ENCODE results near the gene TRAPPC11. TPM values are rescaled to one million over a fixed set of nuclear protein-coding genes. Genes with fewer than 3 reads are reported as not detected.

Gene TRAPPC11
- polyA plus RNA-seq, 1 donor from 2014 or later = 78.1 TPM

DNA sequence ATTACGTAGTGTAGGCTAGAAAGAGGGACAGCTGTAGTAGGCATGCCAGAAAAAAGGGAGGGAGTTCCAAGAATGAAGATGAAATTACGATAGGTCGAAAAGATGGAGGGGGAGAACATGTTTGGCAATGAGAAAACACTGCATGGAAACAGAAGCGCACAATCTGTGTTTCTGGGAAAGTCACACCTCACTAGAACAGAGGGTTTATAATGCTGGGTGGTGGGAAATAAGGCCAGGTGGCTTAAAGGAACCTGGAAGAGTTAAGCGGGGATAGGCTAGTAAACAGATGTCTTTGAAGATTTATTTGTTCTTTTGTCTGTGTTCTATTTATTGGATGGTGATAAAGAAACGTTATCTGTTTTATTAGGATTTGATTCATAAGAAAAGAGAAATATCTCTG, 29.1 kb downstream of the TRAPPC11 start:
- Histone ChIP-seq H2AFZ (ENCODE audit: low read depth, low read length) (no peak overlapping the region), H3K9ac (ENCODE audit: low read length) (no peak overlapping the region), H4K20me1 (ENCODE audit: insufficient read depth) (no peaks in the 10 kb centered on the region), H3K4me2 (ENCODE audit: low read length) (no peak overlapping the region), H3F3A (ENCODE audit: insufficient read depth, low read length, poor library complexity, severe bottlenecking) (no peaks in the 10 kb centered on the region), H3K27ac (ENCODE audit: low read length) (no peak overlapping the region), H3K36me3 (ENCODE audit: insufficient read depth, low read length) (peaks cover 13% of the 10 kb centered on the region), H3K79me2 (replicated peaks; ENCODE audit: insufficient read depth, low read length) (no peaks in the 10 kb centered on the region), H3K27me3 (ENCODE audit: insufficient read depth, low read depth, low read length) (no peaks in the 10 kb centered on the region), H3K4me3 (ENCODE audit: low read length) (no peak overlapping the region), H3K9me2 (ENCODE audit: insufficient read depth, low read length) (no peaks in the 10 kb centered on the region), H3K9me3 (ENCODE audit: low read length) (no peaks in the 10 kb centered on the region)
- TF ChIP-seq RAD21 (conservative IDR thresholded peaks at IDR 0.05) (no peak), MXI1 (conservative IDR thresholded peaks at IDR 0.05; ENCODE audit: poor library complexity, severe bottlenecking) (no peak), TAF1 (IDR thresholded peaks at IDR 0.05; ENCODE audit: low read depth) (no peak), EZH2 (IDR thresholded peaks at IDR 0.05; ENCODE audit: borderline replicate concordance, insufficient read depth, low read length, poor library complexity, severe bottlenecking) (no peak), SMC3 (conservative IDR thresholded peaks at IDR 0.05; ENCODE audit: poor library complexity) (no peak), EP300 (conservative IDR thresholded peaks at IDR 0.05; ENCODE audit: poor library complexity, severe bottlenecking) (no peak), POLR2AphosphoS5 (IDR thresholded peaks at IDR 0.05) (no peak)
- TF ChIP-seq, protein P1, sequence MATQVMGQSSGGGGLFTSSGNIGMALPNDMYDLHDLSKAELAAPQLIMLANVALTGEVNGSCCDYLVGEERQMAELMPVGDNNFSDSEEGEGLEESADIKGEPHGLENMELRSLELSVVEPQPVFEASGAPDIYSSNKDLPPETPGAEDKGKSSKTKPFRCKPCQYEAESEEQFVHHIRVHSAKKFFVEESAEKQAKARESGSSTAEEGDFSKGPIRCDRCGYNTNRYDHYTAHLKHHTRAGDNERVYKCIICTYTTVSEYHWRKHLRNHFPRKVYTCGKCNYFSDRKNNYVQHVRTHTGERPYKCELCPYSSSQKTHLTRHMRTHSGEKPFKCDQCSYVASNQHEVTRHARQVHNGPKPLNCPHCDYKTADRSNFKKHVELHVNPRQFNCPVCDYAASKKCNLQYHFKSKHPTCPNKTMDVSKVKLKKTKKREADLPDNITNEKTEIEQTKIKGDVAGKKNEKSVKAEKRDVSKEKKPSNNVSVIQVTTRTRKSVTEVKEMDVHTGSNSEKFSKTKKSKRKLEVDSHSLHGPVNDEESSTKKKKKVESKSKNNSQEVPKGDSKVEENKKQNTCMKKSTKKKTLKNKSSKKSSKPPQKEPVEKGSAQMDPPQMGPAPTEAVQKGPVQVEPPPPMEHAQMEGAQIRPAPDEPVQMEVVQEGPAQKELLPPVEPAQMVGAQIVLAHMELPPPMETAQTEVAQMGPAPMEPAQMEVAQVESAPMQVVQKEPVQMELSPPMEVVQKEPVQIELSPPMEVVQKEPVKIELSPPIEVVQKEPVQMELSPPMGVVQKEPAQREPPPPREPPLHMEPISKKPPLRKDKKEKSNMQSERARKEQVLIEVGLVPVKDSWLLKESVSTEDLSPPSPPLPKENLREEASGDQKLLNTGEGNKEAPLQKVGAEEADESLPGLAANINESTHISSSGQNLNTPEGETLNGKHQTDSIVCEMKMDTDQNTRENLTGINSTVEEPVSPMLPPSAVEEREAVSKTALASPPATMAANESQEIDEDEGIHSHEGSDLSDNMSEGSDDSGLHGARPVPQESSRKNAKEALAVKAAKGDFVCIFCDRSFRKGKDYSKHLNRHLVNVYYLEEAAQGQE (IDR thresholded peaks at IDR 0.05; ENCODE audit: borderline replicate concordance) = no peak
- TF ChIP-seq, protein P2, sequence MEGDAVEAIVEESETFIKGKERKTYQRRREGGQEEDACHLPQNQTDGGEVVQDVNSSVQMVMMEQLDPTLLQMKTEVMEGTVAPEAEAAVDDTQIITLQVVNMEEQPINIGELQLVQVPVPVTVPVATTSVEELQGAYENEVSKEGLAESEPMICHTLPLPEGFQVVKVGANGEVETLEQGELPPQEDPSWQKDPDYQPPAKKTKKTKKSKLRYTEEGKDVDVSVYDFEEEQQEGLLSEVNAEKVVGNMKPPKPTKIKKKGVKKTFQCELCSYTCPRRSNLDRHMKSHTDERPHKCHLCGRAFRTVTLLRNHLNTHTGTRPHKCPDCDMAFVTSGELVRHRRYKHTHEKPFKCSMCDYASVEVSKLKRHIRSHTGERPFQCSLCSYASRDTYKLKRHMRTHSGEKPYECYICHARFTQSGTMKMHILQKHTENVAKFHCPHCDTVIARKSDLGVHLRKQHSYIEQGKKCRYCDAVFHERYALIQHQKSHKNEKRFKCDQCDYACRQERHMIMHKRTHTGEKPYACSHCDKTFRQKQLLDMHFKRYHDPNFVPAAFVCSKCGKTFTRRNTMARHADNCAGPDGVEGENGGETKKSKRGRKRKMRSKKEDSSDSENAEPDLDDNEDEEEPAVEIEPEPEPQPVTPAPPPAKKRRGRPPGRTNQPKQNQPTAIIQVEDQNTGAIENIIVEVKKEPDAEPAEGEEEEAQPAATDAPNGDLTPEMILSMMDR (IDR thresholded peaks at IDR 0.05; ENCODE audit: poor library complexity, severe bottlenecking) = no peak

DNA sequence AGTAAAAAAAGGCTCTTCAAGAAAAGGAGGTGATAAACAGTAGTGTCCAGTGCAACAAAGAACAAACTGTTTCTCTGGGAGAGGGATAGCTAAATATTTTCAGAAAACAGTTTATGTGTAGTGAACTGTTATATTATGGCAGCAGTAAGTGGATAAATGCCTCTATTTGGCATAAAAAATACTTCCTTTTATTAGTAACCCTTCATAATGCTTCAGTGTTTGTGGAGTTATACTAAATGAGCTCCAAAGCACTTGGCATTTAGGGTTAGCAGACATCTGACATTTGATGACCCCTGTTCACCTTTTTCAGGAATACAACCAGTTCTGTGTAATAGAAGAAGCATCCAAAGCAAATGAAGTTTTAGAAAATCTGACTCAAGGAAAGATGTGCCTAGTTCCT, 31.9 kb downstream of the TRAPPC11 start:
- H3K36me3 ChIP-seq (ENCODE audit: insufficient read depth, low read length) = peaks cover 11% of the 10 kb centered on the region
- H3K9ac ChIP-seq (ENCODE audit: low read length) = no peak overlapping the region

More for the DNA sequence above, 31.9 kb downstream of the TRAPPC11 start:
- Histone ChIP-seq H3K9me2 (ENCODE audit: insufficient read depth, low read length) (no peaks in the 10 kb centered on the region), H4K20me1 (ENCODE audit: insufficient read depth) (no peaks in the 10 kb centered on the region), H2AFZ (ENCODE audit: low read depth, low read length) (no peak overlapping the region), H3K27me3 (ENCODE audit: insufficient read depth, low read depth, low read length) (no peaks in the 10 kb centered on the region), H3K9me3 (ENCODE audit: low read length) (no peaks in the 10 kb centered on the region), H3F3A (ENCODE audit: insufficient read depth, low read length, poor library complexity, severe bottlenecking) (no peaks in the 10 kb centered on the region), H3K4me2 (ENCODE audit: low read length) (no peak overlapping the region), H3K4me3 (ENCODE audit: low read length) (no peak overlapping the region), H3K79me2 (replicated peaks; ENCODE audit: insufficient read depth, low read length) (no peaks in the 10 kb centered on the region), H3K27ac (ENCODE audit: low read length) (no peak overlapping the region)
- no peak for TF ChIP-seq EP300 (conservative IDR thresholded peaks at IDR 0.05; ENCODE audit: poor library complexity, severe bottlenecking)
- TF ChIP-seq RAD21 (conservative IDR thresholded peaks at IDR 0.05) = no peak
- no peak for TF ChIP-seq TAF1 (IDR thresholded peaks at IDR 0.05; ENCODE audit: low read depth)
- TF ChIP-seq, protein P2 (IDR thresholded peaks at IDR 0.05; ENCODE audit: poor library complexity, severe bottlenecking) = no peak
- TF ChIP-seq EZH2 (IDR thresholded peaks at IDR 0.05; ENCODE audit: borderline replicate concordance, insufficient read depth, low read length, poor library complexity, severe bottlenecking) = no peak
- no peak for TF ChIP-seq MXI1 (conservative IDR thresholded peaks at IDR 0.05; ENCODE audit: poor library complexity, severe bottlenecking)
- TF ChIP-seq, protein P1 (IDR thresholded peaks at IDR 0.05; ENCODE audit: borderline replicate concordance) = no peak
- no peak for TF ChIP-seq SMC3 (conservative IDR thresholded peaks at IDR 0.05; ENCODE audit: poor library complexity)
- no peak for TF ChIP-seq POLR2AphosphoS5 (IDR thresholded peaks at IDR 0.05)
